HG03439 (cell line): ENCODE data around the gene SBF1.
"Not testable (repeated sequence)": the region's sequence is repeated elsewhere in the genome, so short reads cannot be mapped to it uniquely, and the experiment has no call there.

Source experiments
- ATAC-seq: cut with Tn5 transposase; IDR thresholded peaks from one replicate; pipeline ENCODE4 v1.9.1; 2021; ENCODE audit warnings: mild to moderate bottlenecking, moderate library complexity; ENCODE audit not compliant: unreplicated experiment

The SBF1 gene

GRCh38 chr22:50445880-50446707, 28.7 kb downstream of the SBF1 start:
- no peak for ATAC-seq

- ATAC-seq = no peak
Measured at GRCh38 chr22:50445071-50445879, 29.6 kb downstream of the SBF1 start.

GRCh38 chr22:50444663-50445062, 30.2 kb downstream of the SBF1 start:
- no peak for ATAC-seq

GRCh38 chr22:50443801-50444625, 30.8 kb downstream of the SBF1 start:
- ATAC-seq = no peak

- ATAC-seq = no peak
Measured at GRCh38 chr22:50443197-50443596, 31.6 kb downstream of the SBF1 start.

- no peak for ATAC-seq
Measured at GRCh38 chr22:50441428-50441993, 33.3 kb downstream of the SBF1 start.

GRCh38 chr22:50440544-50441249, 34.1 kb downstream of the SBF1 start:
- no peak for ATAC-seq

GRCh38 chr22:50439871-50440331, 34.9 kb downstream of the SBF1 start:
- ATAC-seq = no peak

- no peak for ATAC-seq
Measured at GRCh38 chr22:50439314-50439870, 35.4 kb downstream of the SBF1 start.

- no peak for ATAC-seq
Measured at GRCh38 chr22:50438305-50439275, 36.2 kb downstream of the SBF1 start.

GRCh38 chr22:50437511-50438304, 37.1 kb downstream of the SBF1 start:
- no peak for ATAC-seq

GRCh38 chr22:50436841-50437341, 37.9 kb downstream of the SBF1 start:
- ATAC-seq = no peak

- ATAC-seq = no peak
Measured at GRCh38 chr22:50436015-50436830, 38.6 kb downstream of the SBF1 start.

GRCh38 chr22:50435291-50436014, 39.4 kb downstream of the SBF1 start:
- no peak for ATAC-seq

GRCh38 chr22:50434849-50435248, 40.0 kb downstream of the SBF1 start:
- no peak for ATAC-seq

GRCh38 chr22:50432877-50433510, 41.8 kb downstream of the SBF1 start:
- not testable (repeated sequence) for ATAC-seq
